GM23248 (cell line): ENCODE results near the gene UBXN10.

Experiments used
- EZH2 ChIP-seq: fragments of 200-600 bp; sonication (generic); IDR thresholded peaks from 2 replicates; pipeline ENCODE4 v1.6.1; 2018; ENCODE audit warnings: antibody characterized with exemption, mild to moderate bottlenecking; ENCODE audit not compliant: insufficient read depth, poor library complexity, severe bottlenecking
- EZH2phosphoT487 ChIP-seq: fragments of 200-600 bp; sonication (generic); IDR thresholded peaks from 2 replicates; pipeline ENCODE4 v1.6.1; 2018; ENCODE audit warnings: antibody characterized with exemption, moderate library complexity, mild to moderate bottlenecking, low read depth; ENCODE audit not compliant: insufficient read depth

DNA sequence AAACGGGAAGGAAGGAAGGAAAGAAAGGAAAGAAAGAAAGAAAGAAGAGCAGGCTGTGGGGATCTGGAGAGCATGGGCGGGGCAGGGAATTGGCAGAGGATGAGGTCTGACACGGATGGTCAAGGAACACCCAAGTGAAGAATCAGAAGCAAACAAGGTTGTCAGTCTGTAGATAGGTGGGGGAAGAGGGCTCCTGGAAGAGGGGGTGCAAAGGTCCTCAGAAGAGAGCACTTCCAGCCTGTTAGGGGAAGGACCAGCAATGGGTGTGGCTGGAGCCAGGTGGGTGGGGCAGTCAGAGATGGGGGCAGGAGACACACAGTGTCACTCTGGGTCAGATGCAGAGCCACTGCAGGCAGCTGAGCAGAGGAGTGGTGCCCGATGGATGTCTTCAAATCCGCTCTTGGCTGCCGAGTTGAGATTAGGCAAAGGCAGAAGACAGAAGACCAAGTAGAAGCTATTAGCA lies 11.5 kb downstream of the UBXN10 start:
- no peak for TF ChIP-seq EZH2phosphoT487
- TF ChIP-seq EZH2 = no peak
